ENCODE measurements around the gene SLC16A2.

Gene SLC16A2

GRCh38 chrX:74421036-74421739 lies at the start of gene SLC16A2:
TSS of gene SLC16A2 (plus strand) at chrX:74421493. CDS start at chrX:74421638, 145 bp downstream.
- FAIRE-seq: no peak

DNA sequence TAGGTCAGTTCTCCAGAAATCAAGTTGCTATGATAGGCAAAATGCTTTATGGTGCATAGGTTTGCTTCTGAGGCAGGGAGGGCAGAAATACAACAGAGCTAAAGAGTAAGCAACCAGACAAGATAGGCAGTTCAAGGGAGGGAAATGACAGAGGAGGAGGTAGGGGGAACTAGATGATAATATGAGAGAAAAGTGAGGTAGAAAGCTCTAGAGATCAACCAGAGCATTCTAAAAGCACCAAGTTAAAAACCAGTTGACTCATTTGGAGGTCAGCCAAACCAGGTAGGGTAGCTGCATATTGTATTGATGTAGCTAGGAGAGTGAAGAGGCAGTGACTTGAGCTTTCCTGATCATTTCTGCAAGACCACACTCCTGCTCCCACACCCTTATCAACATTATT lies 49.0 kb upstream of the SLC16A2 start:
- no peak for FAIRE-seq

DNA sequence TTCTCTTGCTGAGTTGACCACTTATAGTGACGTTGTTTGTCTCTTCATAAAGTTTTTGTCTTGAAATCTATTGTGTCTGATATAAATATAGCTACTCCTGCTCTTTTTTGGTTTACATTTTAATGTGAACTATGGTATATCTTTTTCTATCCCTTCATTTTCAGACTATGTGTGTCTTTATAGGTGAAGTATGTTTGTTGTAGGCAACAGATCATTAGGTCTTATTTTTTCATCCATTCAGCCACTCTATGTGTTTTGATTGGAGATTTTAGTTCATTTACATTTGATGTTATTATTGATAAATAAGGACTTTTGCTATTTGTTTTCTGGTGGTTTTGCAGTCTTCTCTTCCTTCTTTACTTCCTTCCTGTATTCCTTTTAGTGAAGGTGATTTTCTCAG lies 44.0 kb upstream of the SLC16A2 start:
- FAIRE-seq: peak; percentile 89

- no peak for FAIRE-seq
Measured at GRCh38 chrX:74382613-74383012, 38.7 kb upstream of the SLC16A2 start.

- FAIRE-seq: no peak
Measured at GRCh38 chrX:74383611-74384010, 37.7 kb upstream of the SLC16A2 start.

GRCh38 chrX:74389016-74389722 lies 32.1 kb upstream of the SLC16A2 start:
- peak; percentile 28 for FAIRE-seq

- no peak for FAIRE-seq
Measured at GRCh38 chrX:74395556-74395955, 25.7 kb upstream of the SLC16A2 start.

GRCh38 chrX:74405973-74406489 lies 15.3 kb upstream of the SLC16A2 start:
- FAIRE-seq: no peak

- no peak for FAIRE-seq
Measured at GRCh38 chrX:74408304-74408703, 13.0 kb upstream of the SLC16A2 start.

GRCh38 chrX:74419864-74420195 lies 1.5 kb upstream of the SLC16A2 start:
- no peak for FAIRE-seq

GRCh38 chrX:74420196-74421035 lies 877 bp upstream of the SLC16A2 start:
- no peak for FAIRE-seq

DNA sequence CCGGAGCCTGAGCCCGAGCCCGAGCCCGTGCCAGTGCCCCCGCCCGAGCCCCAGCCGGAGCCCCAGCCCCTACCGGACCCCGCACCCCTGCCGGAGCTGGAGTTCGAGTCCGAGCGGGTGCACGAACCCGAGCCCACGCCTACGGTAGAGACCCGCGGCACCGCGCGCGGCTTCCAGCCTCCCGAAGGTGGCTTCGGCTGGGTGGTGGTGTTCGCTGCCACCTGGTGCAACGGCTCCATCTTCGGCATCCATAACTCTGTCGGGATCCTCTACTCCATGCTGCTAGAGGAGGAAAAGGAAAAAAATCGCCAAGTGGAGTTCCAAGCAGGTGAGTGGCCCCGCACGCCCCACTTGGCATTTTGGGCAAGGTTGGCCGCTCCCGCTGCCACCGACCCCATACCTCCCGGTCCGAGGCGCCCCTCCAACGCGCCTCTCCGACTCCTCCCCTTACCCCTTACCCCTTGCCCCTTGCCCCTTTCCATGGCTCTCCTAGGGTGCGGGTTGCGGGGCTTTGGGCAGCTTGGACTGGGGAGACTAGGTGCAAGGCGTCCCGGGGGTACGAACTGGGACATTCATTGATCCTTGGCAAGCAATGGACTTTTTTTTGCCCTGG lies 553 bp downstream of the SLC16A2 start:
- FAIRE-seq: no peak

- no peak for FAIRE-seq
Measured at GRCh38 chrX:74422576-74423288, 1.4 kb downstream of the SLC16A2 start.

- no peak for FAIRE-seq
Measured at GRCh38 chrX:74423289-74423998, 2.2 kb downstream of the SLC16A2 start.

- no peak for FAIRE-seq
Measured at GRCh38 chrX:74426071-74426470, 4.8 kb downstream of the SLC16A2 start.

GRCh38 chrX:74426615-74427014 lies 5.3 kb downstream of the SLC16A2 start:
- FAIRE-seq: no peak

DNA sequence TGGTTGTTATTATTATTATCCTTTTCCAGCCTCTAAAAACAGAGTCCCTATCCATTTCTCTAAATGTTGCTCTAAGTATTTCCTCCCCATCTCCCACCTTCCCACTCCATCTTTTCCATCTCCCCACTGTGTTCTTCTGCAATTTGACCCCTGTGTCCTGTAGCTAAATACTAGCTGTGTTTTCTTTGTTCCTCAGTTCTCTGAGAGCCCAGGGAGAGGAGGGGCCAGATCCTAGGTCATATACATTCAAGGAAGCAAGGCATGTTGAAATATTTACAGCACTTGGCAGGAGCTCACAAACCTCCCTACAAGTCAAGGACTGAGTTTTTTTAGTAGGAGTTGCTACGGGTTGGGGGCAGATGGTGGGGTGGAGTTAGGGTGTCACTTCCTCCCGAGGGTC lies 10.5 kb downstream of the SLC16A2 start:
- FAIRE-seq: no peak

DNA sequence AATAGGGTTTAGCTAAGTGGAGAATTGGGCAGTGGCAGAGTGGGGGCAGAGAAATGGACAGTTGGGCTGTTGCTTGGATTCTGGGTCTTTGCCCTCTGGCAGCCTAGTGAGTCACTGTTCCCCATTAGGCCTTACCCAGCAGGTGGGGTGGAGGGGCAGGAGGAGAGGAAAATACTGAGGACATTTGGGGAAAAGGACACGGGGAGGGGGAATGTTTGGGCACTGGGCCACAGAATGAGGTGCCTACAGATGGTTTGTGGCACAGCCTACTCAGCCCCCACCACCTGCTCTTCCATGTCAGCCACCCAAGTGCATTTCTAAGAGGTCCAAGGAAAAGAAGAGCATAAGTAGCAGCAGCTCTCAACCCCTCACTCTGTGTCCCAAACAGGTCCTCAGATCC lies 13.0 kb downstream of the SLC16A2 start:
- FAIRE-seq: no peak

DNA sequence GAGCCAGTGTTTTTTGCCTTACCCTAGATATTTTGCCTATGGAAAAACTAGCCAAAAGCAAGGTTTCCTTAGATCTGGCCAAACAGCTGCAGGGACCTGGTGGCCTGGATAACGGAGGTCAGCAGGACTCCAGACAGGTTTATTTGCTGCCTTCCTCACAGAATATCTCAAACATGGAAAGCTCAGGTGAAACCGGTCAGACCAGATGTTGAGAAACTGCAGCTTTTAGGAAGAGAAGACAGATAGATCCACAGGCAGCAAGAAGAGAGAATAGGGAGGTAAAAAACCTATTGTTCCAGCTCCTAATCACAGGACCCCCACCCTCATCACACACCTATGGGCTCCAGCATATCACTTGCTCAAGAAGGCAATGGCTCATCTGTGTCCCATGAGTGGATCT lies 16.2 kb downstream of the SLC16A2 start:
- FAIRE-seq: no peak

DNA sequence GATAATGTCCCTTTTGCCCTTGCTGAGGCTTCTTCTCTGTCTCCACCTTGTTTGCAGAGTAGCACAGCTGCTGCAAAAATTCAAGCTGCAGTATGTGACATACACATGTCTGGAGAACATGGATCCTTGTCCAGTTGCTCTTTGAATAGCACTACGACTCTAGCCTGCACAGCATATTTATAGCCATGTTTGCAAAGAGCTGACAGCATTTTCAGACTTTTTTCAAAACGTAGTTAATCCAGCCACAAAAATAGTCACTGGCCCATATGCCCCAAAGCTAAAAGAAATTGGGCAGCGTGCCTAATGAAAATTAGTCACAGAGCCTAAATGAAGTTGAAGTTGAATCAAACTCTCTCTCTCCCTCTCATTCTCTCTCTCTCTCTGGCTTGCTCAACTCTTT lies 17.5 kb downstream of the SLC16A2 start:
- FAIRE-seq: no peak

- FAIRE-seq: no peak
Measured at GRCh38 chrX:74445099-74445498, 23.8 kb downstream of the SLC16A2 start.

- FAIRE-seq: no peak
Measured at GRCh38 chrX:74446876-74447275, 25.6 kb downstream of the SLC16A2 start.

Data from colon (tissue), 2 donors.